Neural cell (in vitro differentiated cells): ENCODE results near the gene CLEC18A. TPM values are rescaled to one million over a fixed set of nuclear protein-coding genes. Genes with fewer than 3 reads are reported as not detected.
"Not testable (repeated sequence)": the region's sequence is repeated elsewhere in the genome, so short reads cannot be mapped to it uniquely, and the experiment has no call there.

Source experiments
- H2AFZ ChIP-seq: fragments of 200-600, 300-800 bp; sonication (generic), shearing (Covaris generic); 2 replicates; pipeline ENCODE4 v1.6.0; 2014; ENCODE audit warnings: low read depth, mild to moderate bottlenecking, antibody characterized with exemption, low read length, moderate library complexity
- H3F3A ChIP-seq: fragments of 200-600 bp; shearing (Covaris generic); 2 replicates; pipeline ENCODE4 v1.6.1; 2016; ENCODE audit warnings: mild to moderate bottlenecking, moderate library complexity, mixed read lengths, antibody characterized with exemption, low read length; ENCODE audit not compliant: insufficient read depth, poor library complexity, severe bottlenecking
- H3K27ac ChIP-seq: fragments of 200-600, 300-800 bp; sonication (generic), shearing (Covaris generic); 2 replicates; pipeline ENCODE4 v1.5.1; 2014; ENCODE audit warnings: mild to moderate bottlenecking, low read length, moderate library complexity
- H3K27me3 ChIP-seq: fragments of 300-800, 200-600 bp; sonication (generic), shearing (Covaris generic); 2 replicates; pipeline ENCODE4 v1.6.0; 2014; ENCODE audit warnings: mild to moderate bottlenecking, low read depth, low read length, moderate library complexity; ENCODE audit not compliant: insufficient read depth
- H3K36me3 ChIP-seq: fragments of 300-800, 200-600 bp; sonication (generic), shearing (Covaris generic); 2 replicates; pipeline ENCODE4 v1.5.1; 2014; ENCODE audit warnings: mild to moderate bottlenecking, antibody characterized with exemption, low read length, moderate library complexity; ENCODE audit not compliant: insufficient read depth
- H3K4me2 ChIP-seq: fragments of 300-800, 200-600 bp; sonication (generic), shearing (Covaris generic); 2 replicates; pipeline ENCODE4 v1.6.0; 2014; ENCODE audit warnings: mild to moderate bottlenecking, low read length
- H3K4me3 ChIP-seq: fragments of 300-800, 200-600 bp; sonication (generic), shearing (Covaris generic); 2 replicates; pipeline ENCODE4 v1.5.1; 2014; ENCODE audit warnings: mild to moderate bottlenecking, low read length, moderate library complexity
- H3K79me2 ChIP-seq: fragments of 200-600 bp; shearing (Covaris generic); replicated peaks from 2 replicates; pipeline ENCODE4 v1.6.0; 2014; ENCODE audit warnings: mild to moderate bottlenecking, low read length, moderate library complexity; ENCODE audit not compliant: insufficient read depth
- H3K9ac ChIP-seq: fragments of 300-800, 200-600 bp; sonication (generic), shearing (Covaris generic); 2 replicates; pipeline ENCODE4 v1.6.1; 2016; ENCODE audit warnings: mild to moderate bottlenecking, low read length, mixed read lengths
- H3K9me2 ChIP-seq: fragments of 200-600 bp; shearing (Covaris generic); 2 replicates; pipeline ENCODE4 v1.6.1; 2016; ENCODE audit warnings: mild to moderate bottlenecking, low read length, mixed read lengths; ENCODE audit not compliant: insufficient read depth
- H3K9me3 ChIP-seq: fragments of 200-600, 300-800 bp; sonication (generic), shearing (Covaris generic); 2 replicates; pipeline ENCODE4 v1.6.1; 2016; ENCODE audit warnings: mild to moderate bottlenecking, mixed run types, low read length, moderate library complexity, mixed read lengths
- H4K20me1 ChIP-seq: fragments of 200-600 bp; shearing (Covaris generic); 2 replicates; pipeline ENCODE4 v1.6.1; 2016; ENCODE audit warnings: mild to moderate bottlenecking, mixed run types; ENCODE audit not compliant: insufficient read depth
- polyA plus RNA-seq: library from polyadenylated mRNA; depleted of rRNA; stranded (reverse); fragments of >200 nt; gene quantifications from 2 replicates; pipeline ENCODE4 v1.2.3, GENCODE V29; 2014
- small RNA-seq, 3 experiments: library from RNA; depleted of rRNA; stranded (forward); fragments of <200 nt; gene quantifications; one replicate each; pipeline ENCODE3, GENCODE V24; 2012

Gene CLEC18A
- polyA plus RNA-seq, 1 donor from 2014 or later: 2.0 TPM

DNA sequence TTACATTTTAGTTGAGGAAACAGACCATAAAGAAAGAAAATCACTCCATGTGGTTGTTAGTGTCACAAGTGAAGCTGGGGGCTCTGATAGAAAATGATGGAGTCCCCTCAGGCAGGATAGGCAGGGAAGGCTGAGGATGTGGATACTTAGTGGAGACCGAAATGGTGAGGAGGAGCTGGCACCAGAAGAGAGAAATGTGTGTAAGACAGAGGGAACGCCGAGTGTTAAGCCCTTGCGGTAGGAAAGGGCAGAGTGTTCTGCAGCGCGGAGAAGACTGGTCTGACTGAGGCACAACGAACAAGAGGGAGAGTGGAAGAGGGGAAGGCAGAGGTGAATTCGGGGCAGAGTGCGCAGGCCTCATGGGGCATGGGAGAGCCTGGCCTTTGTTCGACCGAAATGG, 61.2 kb downstream of the CLEC18A start:
- not testable (repeated sequence) for H3K27ac ChIP-seq, H3K4me3 ChIP-seq, H3K9me3 ChIP-seq, H3K4me2 ChIP-seq, H3K36me3 ChIP-seq, H3F3A ChIP-seq, H3K9me2 ChIP-seq, H3K27me3 ChIP-seq, H3K9ac ChIP-seq, H4K20me1 ChIP-seq, H3K79me2 ChIP-seq, H2AFZ ChIP-seq

DNA sequence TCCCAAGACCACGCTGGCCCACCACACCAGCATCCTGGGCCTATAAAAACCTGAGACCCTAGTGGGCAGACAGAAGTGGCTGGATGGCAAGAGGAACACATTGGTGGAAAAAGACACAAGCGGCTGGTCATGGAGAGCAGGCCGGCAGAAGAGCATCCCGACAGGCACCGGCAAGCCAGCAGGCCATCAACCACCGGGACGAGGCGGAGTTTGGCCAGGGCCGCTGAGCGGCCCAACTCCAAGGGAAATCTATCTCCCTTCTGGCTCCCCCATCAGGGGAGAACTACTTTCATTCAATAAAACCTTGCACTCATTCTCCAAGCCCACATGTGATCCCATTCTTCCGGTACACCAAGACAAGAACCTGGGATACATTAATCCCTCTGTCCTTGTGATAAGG, 61.8 kb downstream of the CLEC18A start:
- not testable (repeated sequence) for H3K9me2 ChIP-seq, H3K4me2 ChIP-seq, H3K9me3 ChIP-seq, H3K27me3 ChIP-seq, H3K79me2 ChIP-seq, H3K9ac ChIP-seq, H4K20me1 ChIP-seq, H3K27ac ChIP-seq, H3K36me3 ChIP-seq, H3K4me3 ChIP-seq, H2AFZ ChIP-seq, H3F3A ChIP-seq

Small RNAs within 50 kb of the gene (small RNA-seq; reads per million reads assigned to genes)
- gene AC026468.1 (0 reads per million in 3 experiments), gene MIR140 (692 to 1,103 (median 951) reads per million in 3 experiments)

Other genes with a start within 250 kb of the CLEC18A start
- gene NQO1, start 224.8 kb upstream of the CLEC18A start, polyA plus RNA-seq: 5.1 and 5.5 TPM in 2 replicates
- 8.7 and 12.8 TPM in 2 replicates for gene NOB1, start 196.4 kb upstream of the CLEC18A start, polyA plus RNA-seq
- 11.9 and 15.2 TPM in 2 replicates for gene WWP2, start 189.0 kb upstream of the CLEC18A start, polyA plus RNA-seq
- gene PDPR, start 163.0 kb downstream of the CLEC18A start, polyA plus RNA-seq: 12.3 and 15.0 TPM in 2 replicates
- 1.3 and 2.1 TPM in 2 replicates for gene CLEC18C, start 222.5 kb downstream of the CLEC18A start, polyA plus RNA-seq